ENCODE data around the gene AMY1A. TPM values are rescaled to one million over a fixed set of nuclear protein-coding genes. Genes with fewer than 3 reads are reported as not detected.
"Not testable (repeated sequence)": the region's sequence is repeated elsewhere in the genome, so short reads cannot be mapped to it uniquely, and the experiment has no call there.

The AMY1A gene
- total RNA-seq, 2 experiments from 2014 or later = not detected

- H3K4me1 Mint-ChIP-seq; H3K9me3 Mint-ChIP-seq (ENCODE audit: low read depth); H3K27ac Mint-ChIP-seq; ATAC-seq; H3K27me3 Mint-ChIP-seq; H3K36me3 Mint-ChIP-seq; CTCF ChIA-PET; DNase-seq; H3K4me3 Mint-ChIP-seq: not testable (repeated sequence)
Observed at GRCh38 chr1:103710381-103710780, 54.8 kb downstream of the AMY1A start.

Other genes starting within 250 kb of the AMY1A start
- gene RNPC3, start 130.1 kb upstream of the AMY1A start, total RNA-seq = 10 to 100 TPM; 20.6 to 27.7 TPM
- 1 to 10 TPM; 5.0 to 8.0 TPM for gene AMY2B, start 84.2 kb upstream of the AMY1A start, total RNA-seq
- not detected for gene AMY2A, start 38.3 kb upstream of the AMY1A start, total RNA-seq
- not detected for gene AMY1B, start 40.5 kb downstream of the AMY1A start, total RNA-seq
- not detected for gene AMY1C, start 94.1 kb downstream of the AMY1A start, total RNA-seq

Measured in activated CD8-positive, alpha-beta memory T cell treated with anti-CD3 and anti-CD28 coated beads, Interleukin-2, amount 10 ng/mL, durations not matched to agents 7 days and 5 days (primary cell).